HepG2 (cell line): Measurements from ENCODE around the gene SNRPD3. TPM values are rescaled to one million over a fixed set of nuclear protein-coding genes. Genes with fewer than 3 reads are reported as not detected.

ENCODE experiments used
- DMAP1 ChIP-seq: IDR thresholded peaks from 2 replicates; pipeline ENCODE4 v1.6.1; 2016
- HMG20B ChIP-seq: conservative IDR thresholded peaks from 2 replicates; pipeline ENCODE4 v1.6.1; 2016; ENCODE audit warnings: missing genetic modification reagents, missing compliant biosample characterization
- KLF15 ChIP-seq: sonication (generic); formaldehyde crosslinking; IDR thresholded peaks from 2 replicates; pipeline ENCODE4 v1.8.1; 2023; ENCODE audit warnings: borderline replicate concordance, mild to moderate bottlenecking, inconsistent platforms, missing genetic modification reagents, mixed read lengths
- LCORL ChIP-seq, 2 experiments: fragments of 450-650 bp in 1 of 2; sonication (generic) in 1 of 2; formaldehyde crosslinking in 1 of 2; IDR thresholded peaks; 2 replicates each; pipeline versions ENCODE4 v1.5.0 to v1.6.1; 2017 to 2020; ENCODE audit warnings: antibody characterized with exemption in 1 of 2, missing genetic modification reagents in 1 of 2
- PTBP1 ChIP-seq: fragments of 200-400 bp; formaldehyde crosslinking; IDR thresholded peaks from 2 replicates; pipeline ENCODE4 v1.6.1; 2018; ENCODE audit warnings: low read length, low read depth; ENCODE audit not compliant: poor library complexity, severe bottlenecking
- SALL1 ChIP-seq: sonication (generic); formaldehyde crosslinking; IDR thresholded peaks from 2 replicates; pipeline ENCODE4 v1.8.0; 2022; ENCODE audit warnings: mild to moderate bottlenecking, missing genetic modification reagents
- ZFY ChIP-seq: sonication (generic); formaldehyde crosslinking; IDR thresholded peaks from 2 replicates; pipeline ENCODE4 v1.4.0; 2020; ENCODE audit warnings: missing genetic modification reagents
- ZNF720 ChIP-seq: sonication (generic); formaldehyde crosslinking; IDR thresholded peaks from 2 replicates; pipeline ENCODE4 v1.4.0; 2020; ENCODE audit warnings: missing genetic modification reagents
- polyA plus RNA-seq, 8 experiments: library from polyadenylated mRNA; depleted of rRNA in 3 of 8; stranded (reverse) in 7 of 8; unstranded in 1 of 8; fragments of >200 nt; fragmentation: Illumina TruSeq in 4 of 8; extraction: Trizol in 4 of 8; gene quantifications; 2 replicates each; pipeline versions ENCODE4 v1.2.1 to v1.2.3, GENCODE V29; 2011 to 2016; ENCODE audit warnings: low read depth in 4 of 8, missing spikeins in 1 of 8, mixed read lengths in 1 of 8; ENCODE audit not compliant: insufficient read depth in 1 of 8
- total RNA-seq, 5 experiments: library from RNA; depleted of rRNA; stranded (reverse); fragments of >200 nt; fragmentation: Illumina TruSeq; extraction: Trizol; gene quantifications; 2 replicates each; pipeline ENCODE4 v1.2.3, GENCODE V29; 2016; ENCODE audit warnings: low read depth in 1 of 5
- TF ChIP-seq, protein P1 (sequence below): sonication (generic); formaldehyde crosslinking; IDR thresholded peaks from 2 replicates; pipeline ENCODE4 v1.5.0; 2020; ENCODE audit warnings: missing genetic modification reagents
- TF ChIP-seq, protein P2 (sequence below): sonication (generic); formaldehyde crosslinking; IDR thresholded peaks from 2 replicates; pipeline ENCODE4 v1.5.0; 2020; ENCODE audit warnings: missing genetic modification reagents
- TF ChIP-seq, protein P3 (sequence below): sonication (generic); formaldehyde crosslinking; IDR thresholded peaks from 2 replicates; pipeline ENCODE4 v1.9.0; 2021; ENCODE audit warnings: mild to moderate bottlenecking, missing genetic modification reagents
- TF ChIP-seq, protein P4 (sequence below): sonication (generic); formaldehyde crosslinking; IDR thresholded peaks from 2 replicates; pipeline ENCODE4 v1.8.1; 2022; ENCODE audit warnings: mild to moderate bottlenecking, missing genetic modification reagents
- TF ChIP-seq, protein P5 (sequence below): sonication (generic); formaldehyde crosslinking; IDR thresholded peaks from 2 replicates; pipeline ENCODE4 v1.8.0; 2022; ENCODE audit warnings: mild to moderate bottlenecking, missing genetic modification reagents; ENCODE audit not compliant: insufficient replicate concordance
- TF ChIP-seq, protein P6 (sequence below): sonication (generic); formaldehyde crosslinking; conservative IDR thresholded peaks from 2 replicates; pipeline ENCODE4 v1.8.1; 2023; ENCODE audit warnings: missing genetic modification reagents

Gene SNRPD3
- total and polyA plus RNA-seq, 2 of the 13 experiments (the other 11 are each of a cell fraction or from before 2014, with no cell fraction given) = 110 to 209 TPM

DNA sequence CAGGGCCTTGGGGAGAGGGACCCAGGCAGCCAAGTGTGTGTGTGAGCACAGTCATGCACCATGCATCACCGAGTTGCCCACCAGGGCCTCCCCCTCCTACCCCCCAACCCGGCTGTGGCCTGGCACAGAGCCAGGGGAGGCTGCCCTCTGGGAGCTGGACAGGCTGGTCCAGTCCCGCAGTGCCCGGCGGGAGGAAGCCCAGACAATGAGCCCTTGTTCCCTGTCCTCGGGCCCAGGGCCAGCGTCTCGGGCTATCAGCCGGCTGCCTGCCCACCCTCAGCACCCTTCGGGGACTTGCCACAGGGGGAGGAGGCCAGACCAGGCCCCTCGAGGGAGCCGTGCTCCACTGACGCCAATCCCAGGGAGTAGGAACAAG, 32.6 kb downstream of the SNRPD3 start (continued):
- TF ChIP-seq, protein P1, sequence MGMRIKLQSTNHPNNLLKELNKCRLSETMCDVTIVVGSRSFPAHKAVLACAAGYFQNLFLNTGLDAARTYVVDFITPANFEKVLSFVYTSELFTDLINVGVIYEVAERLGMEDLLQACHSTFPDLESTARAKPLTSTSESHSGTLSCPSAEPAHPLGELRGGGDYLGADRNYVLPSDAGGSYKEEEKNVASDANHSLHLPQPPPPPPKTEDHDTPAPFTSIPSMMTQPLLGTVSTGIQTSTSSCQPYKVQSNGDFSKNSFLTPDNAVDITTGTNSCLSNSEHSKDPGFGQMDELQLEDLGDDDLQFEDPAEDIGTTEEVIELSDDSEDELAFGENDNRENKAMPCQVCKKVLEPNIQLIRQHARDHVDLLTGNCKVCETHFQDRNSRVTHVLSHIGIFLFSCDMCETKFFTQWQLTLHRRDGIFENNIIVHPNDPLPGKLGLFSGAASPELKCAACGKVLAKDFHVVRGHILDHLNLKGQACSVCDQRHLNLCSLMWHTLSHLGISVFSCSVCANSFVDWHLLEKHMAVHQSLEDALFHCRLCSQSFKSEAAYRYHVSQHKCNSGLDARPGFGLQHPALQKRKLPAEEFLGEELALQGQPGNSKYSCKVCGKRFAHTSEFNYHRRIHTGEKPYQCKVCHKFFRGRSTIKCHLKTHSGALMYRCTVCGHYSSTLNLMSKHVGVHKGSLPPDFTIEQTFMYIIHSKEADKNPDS (CRISPR knock-in tag) = no peak
- TF ChIP-seq DMAP1 (CRISPR knock-in tag) (no peak), ZFY (no peak), ZNF720 (CRISPR knock-in tag) (no peak), SALL1 (CRISPR knock-in tag) (no peak), PTBP1 (no peak), KLF15 (CRISPR knock-in tag) (no peak), LCORL (IDR thresholded peaks at IDR 0.05) (0 out of 2 replicates have a peak, but pooled peaks have one; percentile 24), LCORL (CRISPR knock-in tag; IDR thresholded peaks at IDR 0.05) (no peak), HMG20B (no peak)
- TF ChIP-seq, protein P2, sequence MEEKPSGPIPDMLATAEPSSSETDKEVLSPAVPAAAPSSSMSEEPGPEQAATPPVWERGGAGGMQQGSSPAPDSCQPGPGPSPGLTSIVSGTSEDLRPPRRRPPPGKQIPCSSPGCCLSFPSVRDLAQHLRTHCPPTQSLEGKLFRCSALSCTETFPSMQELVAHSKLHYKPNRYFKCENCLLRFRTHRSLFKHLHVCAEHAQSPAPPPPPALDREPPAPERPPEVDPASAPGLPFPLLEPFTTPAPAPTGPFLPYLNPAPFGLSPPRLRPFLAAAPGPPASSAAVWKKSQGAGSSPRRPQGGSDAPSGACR = no peak
- TF ChIP-seq, protein P3, sequence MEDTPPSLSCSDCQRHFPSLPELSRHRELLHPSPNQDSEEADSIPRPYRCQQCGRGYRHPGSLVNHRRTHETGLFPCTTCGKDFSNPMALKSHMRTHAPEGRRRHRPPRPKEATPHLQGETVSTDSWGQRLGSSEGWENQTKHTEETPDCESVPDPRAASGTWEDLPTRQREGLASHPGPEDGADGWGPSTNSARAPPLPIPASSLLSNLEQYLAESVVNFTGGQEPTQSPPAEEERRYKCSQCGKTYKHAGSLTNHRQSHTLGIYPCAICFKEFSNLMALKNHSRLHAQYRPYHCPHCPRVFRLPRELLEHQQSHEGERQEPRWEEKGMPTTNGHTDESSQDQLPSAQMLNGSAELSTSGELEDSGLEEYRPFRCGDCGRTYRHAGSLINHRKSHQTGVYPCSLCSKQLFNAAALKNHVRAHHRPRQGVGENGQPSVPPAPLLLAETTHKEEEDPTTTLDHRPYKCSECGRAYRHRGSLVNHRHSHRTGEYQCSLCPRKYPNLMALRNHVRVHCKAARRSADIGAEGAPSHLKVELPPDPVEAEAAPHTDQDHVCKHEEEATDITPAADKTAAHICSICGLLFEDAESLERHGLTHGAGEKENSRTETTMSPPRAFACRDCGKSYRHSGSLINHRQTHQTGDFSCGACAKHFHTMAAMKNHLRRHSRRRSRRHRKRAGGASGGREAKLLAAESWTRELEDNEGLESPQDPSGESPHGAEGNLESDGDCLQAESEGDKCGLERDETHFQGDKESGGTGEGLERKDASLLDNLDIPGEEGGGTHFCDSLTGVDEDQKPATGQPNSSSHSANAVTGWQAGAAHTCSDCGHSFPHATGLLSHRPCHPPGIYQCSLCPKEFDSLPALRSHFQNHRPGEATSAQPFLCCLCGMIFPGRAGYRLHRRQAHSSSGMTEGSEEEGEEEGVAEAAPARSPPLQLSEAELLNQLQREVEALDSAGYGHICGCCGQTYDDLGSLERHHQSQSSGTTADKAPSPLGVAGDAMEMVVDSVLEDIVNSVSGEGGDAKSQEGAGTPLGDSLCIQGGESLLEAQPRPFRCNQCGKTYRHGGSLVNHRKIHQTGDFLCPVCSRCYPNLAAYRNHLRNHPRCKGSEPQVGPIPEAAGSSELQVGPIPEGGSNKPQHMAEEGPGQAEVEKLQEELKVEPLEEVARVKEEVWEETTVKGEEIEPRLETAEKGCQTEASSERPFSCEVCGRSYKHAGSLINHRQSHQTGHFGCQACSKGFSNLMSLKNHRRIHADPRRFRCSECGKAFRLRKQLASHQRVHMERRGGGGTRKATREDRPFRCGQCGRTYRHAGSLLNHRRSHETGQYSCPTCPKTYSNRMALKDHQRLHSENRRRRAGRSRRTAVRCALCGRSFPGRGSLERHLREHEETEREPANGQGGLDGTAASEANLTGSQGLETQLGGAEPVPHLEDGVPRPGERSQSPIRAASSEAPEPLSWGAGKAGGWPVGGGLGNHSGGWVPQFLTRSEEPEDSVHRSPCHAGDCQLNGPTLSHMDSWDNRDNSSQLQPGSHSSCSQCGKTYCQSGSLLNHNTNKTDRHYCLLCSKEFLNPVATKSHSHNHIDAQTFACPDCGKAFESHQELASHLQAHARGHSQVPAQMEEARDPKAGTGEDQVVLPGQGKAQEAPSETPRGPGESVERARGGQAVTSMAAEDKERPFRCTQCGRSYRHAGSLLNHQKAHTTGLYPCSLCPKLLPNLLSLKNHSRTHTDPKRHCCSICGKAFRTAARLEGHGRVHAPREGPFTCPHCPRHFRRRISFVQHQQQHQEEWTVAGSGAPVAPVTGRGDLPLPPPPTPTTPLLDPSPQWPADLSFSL (CRISPR knock-in tag) = no peak
- TF ChIP-seq, protein P4, sequence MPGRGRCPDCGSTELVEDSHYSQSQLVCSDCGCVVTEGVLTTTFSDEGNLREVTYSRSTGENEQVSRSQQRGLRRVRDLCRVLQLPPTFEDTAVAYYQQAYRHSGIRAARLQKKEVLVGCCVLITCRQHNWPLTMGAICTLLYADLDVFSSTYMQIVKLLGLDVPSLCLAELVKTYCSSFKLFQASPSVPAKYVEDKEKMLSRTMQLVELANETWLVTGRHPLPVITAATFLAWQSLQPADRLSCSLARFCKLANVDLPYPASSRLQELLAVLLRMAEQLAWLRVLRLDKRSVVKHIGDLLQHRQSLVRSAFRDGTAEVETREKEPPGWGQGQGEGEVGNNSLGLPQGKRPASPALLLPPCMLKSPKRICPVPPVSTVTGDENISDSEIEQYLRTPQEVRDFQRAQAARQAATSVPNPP (CRISPR knock-in tag) = no peak
- TF ChIP-seq, protein P5, sequence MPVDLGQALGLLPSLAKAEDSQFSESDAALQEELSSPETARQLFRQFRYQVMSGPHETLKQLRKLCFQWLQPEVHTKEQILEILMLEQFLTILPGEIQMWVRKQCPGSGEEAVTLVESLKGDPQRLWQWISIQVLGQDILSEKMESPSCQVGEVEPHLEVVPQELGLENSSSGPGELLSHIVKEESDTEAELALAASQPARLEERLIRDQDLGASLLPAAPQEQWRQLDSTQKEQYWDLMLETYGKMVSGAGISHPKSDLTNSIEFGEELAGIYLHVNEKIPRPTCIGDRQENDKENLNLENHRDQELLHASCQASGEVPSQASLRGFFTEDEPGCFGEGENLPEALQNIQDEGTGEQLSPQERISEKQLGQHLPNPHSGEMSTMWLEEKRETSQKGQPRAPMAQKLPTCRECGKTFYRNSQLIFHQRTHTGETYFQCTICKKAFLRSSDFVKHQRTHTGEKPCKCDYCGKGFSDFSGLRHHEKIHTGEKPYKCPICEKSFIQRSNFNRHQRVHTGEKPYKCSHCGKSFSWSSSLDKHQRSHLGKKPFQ = no peak
- TF ChIP-seq, protein P6, sequence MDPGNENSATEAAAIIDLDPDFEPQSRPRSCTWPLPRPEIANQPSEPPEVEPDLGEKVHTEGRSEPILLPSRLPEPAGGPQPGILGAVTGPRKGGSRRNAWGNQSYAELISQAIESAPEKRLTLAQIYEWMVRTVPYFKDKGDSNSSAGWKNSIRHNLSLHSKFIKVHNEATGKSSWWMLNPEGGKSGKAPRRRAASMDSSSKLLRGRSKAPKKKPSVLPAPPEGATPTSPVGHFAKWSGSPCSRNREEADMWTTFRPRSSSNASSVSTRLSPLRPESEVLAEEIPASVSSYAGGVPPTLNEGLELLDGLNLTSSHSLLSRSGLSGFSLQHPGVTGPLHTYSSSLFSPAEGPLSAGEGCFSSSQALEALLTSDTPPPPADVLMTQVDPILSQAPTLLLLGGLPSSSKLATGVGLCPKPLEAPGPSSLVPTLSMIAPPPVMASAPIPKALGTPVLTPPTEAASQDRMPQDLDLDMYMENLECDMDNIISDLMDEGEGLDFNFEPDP (CRISPR knock-in tag) = no peak
